ENCODE data around the gene APOA5.
"Not testable (repeated sequence)": the region's sequence is repeated elsewhere in the genome, so short reads cannot be mapped to it uniquely, and the experiment has no call there.

Gene APOA5

DNA sequence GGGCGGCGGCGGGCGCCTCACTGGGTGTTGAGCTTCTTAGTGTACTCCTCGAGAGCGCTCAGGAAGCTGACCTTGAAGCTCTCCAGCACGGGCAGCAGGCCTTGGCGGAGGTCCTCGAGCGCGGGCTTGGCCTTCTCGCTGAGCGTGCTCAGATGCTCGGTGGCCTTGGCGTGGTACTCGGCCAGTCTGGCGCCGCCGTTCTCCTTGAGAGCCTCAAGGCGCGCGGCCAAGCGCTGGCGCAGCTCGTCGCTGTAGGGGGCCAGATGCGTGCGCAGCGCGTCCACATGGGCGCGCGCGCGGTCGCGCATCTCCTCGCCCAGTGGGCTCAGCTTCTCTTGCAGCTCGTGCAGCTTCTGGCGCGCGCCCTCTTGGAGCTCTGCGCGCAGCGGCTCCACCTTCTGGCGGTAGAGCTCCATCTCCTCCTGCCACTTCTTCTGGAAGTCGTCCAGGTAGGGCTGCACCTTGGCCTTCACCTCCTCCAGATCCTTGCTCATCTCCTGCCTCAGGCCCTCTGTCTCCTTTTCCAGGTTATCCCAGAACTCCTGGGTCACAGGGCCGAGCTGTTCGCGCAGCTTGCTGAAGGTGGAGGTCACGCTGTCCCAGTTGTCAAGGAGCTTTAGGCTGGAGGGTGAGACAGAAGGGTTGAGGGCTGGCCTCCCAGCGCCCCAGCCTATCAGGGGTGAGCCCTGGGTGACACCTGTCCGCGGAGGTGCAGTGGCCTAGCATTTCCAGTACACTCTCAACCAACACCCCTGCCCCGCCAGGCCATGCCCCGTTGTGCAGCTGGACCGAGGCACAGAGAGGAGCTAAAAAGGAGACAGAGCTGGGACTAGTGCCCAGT lies 44.3 kb upstream of the APOA5 start:
- peak overlapping the region; percentile 85 for H3K4me3 ChIP-seq (ENCODE audit: low read depth, low read length)
- peak; percentile 95 for TF ChIP-seq MYC (IDR thresholded peaks at IDR 0.05; ENCODE audit: low read depth, low read length)
- TF ChIP-seq MAX (IDR thresholded peaks at IDR 0.05; ENCODE audit: low read depth, low read length), result peak; percentile 93
- TF ChIP-seq CTCF (IDR thresholded peaks at IDR 0.05; ENCODE audit: low read depth, low read length), result peak; percentile 84
- peak; percentile 96 for TF ChIP-seq POLR2A (IDR thresholded peaks at IDR 0.05; ENCODE audit: extremely low read depth, insufficient read length)
- DNase-seq (ENCODE audit: low read depth), result peak; percentile 99

GRCh38 chr11:116835042-116835772 lies 43.5 kb upstream of the APOA5 start:
- DNase-seq (ENCODE audit: low read depth), result peak; percentile 92
- peak overlapping the region; percentile 85 for H3K4me3 ChIP-seq (ENCODE audit: low read depth, low read length)
- TF ChIP-seq CTCF (IDR thresholded peaks at IDR 0.05; ENCODE audit: low read depth, low read length), result no peak
- peak; percentile 33 for TF ChIP-seq POLR2A (IDR thresholded peaks at IDR 0.05; ENCODE audit: extremely low read depth, insufficient read length)
- TF ChIP-seq MYC (IDR thresholded peaks at IDR 0.05; ENCODE audit: low read depth, low read length), result peak; percentile 62

DNA sequence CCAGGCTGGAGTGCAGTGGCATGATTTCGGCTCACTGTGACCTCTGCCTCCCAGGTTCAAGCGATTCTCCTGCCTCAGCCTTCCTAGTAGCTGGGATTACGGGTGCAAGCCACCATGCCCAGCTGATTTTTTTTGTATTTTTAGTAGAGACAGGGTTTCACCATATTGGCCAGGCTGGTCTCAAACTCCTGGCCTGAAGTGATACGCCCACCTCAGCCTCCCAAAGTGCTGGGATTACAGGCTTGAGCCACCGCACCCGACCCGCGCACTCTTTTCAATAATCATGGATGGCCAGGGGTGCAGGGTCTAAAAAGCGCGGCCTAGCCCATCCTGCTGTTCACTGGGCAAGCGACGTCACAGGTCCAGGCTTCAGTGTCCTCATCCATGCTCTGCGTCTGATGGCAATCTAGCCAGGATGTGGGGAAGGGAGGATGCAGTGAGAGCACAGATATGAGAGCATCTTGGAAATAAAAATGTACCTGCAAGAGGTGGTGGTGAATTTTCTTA lies 42.9 kb upstream of the APOA5 start:
- DNase-seq (ENCODE audit: low read depth), result not testable (repeated sequence)
- peak overlapping the region; percentile 85 for H3K4me3 ChIP-seq (ENCODE audit: low read depth, low read length)

DNA sequence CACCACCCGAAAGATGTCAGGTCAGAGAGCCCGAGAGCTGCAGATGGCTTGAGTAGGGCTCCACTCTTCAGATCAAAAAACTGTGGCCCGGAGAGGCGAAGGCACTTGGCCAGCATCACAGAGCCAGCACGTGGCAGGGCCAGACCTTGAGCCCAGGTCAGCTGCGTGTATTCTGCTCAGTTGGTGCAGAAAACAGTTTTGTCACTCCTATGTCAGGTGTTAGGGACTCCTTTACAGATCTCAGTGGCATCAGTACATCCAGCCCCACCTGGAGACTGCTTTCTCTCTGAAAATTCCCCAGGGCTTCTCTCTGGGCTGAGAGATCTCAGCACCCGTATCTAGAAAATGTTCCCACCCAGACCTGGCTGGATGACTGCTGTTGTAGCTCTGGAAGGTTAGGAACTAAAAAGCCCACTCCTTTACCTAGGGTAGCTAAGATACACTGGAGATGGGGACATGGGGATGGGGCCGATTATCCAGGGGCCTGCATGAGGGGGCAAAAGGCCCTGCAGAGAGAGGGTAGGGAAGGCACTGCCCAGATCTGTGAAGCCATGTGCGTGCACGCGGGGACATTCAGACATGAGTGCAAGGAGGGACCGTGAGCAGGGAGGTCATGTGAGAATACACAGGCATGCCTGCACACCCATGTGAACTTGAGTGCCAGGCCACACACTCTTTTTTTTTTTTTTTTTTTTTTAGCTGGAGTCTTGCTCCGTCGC lies 42.3 kb upstream of the APOA5 start:
- DNase-seq (ENCODE audit: low read depth), result no peak
- no peak overlapping the region for H3K4me3 ChIP-seq (ENCODE audit: low read depth, low read length)
- TF ChIP-seq POLR2A (IDR thresholded peaks at IDR 0.05; ENCODE audit: extremely low read depth, insufficient read length), result no peak
- TF ChIP-seq MYC (IDR thresholded peaks at IDR 0.05; ENCODE audit: low read depth, low read length), result no peak
- TF ChIP-seq CTCF (IDR thresholded peaks at IDR 0.05; ENCODE audit: low read depth, low read length), result no peak
- no peak for TF ChIP-seq MAX (IDR thresholded peaks at IDR 0.05; ENCODE audit: low read depth, low read length)

GRCh38 chr11:116833491-116833815 lies 41.8 kb upstream of the APOA5 start:
- no peak for DNase-seq (ENCODE audit: low read depth)
- TF ChIP-seq POLR2A (IDR thresholded peaks at IDR 0.05; ENCODE audit: extremely low read depth, insufficient read length) (no peak), MYC (IDR thresholded peaks at IDR 0.05; ENCODE audit: low read depth, low read length) (no peak)

GRCh38 chr11:116832350-116833290 lies 40.9 kb upstream of the APOA5 start:
- no peak for TF ChIP-seq MYC (IDR thresholded peaks at IDR 0.05; ENCODE audit: low read depth, low read length)
- no peak overlapping the region for H3K4me3 ChIP-seq (ENCODE audit: low read depth, low read length)
- DNase-seq (ENCODE audit: low read depth), result peak; percentile 40

More at GRCh38 chr11:116833491-116833815, 41.8 kb upstream of the APOA5 start:
- no peak overlapping the region for H3K4me3 ChIP-seq (ENCODE audit: low read depth, low read length)

Data from NB4 (cell line).